H1 (cell line): ENCODE data around the gene RRBP1. TPM values are rescaled to one million over a fixed set of nuclear protein-coding genes. Genes with fewer than 3 reads are reported as not detected.

Experiments used
- CTCF ChIP-seq, 3 experiments: IDR thresholded peaks; 1 replicate in 2 of 3; 2 replicates in 1 of 3; pipeline versions ENCODE4 v1.5.1 to v1.6.1; 2011; ENCODE audit warnings: low read length in 3 of 3, mild to moderate bottlenecking in 3 of 3, inconsistent platforms in 2 of 3, low read depth in 1 of 3, moderate library complexity in 1 of 3; ENCODE audit not compliant: insufficient read depth in 1 of 3; ENCODE audit errors: control extremely low read depth in 1 of 3
- polyA plus RNA-seq, 7 experiments: library from polyadenylated mRNA; depleted of rRNA in 3 of 7; stranded (reverse) in 5 of 7; unstranded in 2 of 7; fragments of >200 nt in 5 of 7; fragments of 200-250 nt in 2 of 7; gene quantifications; 1 replicate in 5 of 7; 2 replicates in 1 of 7; 4 replicates in 1 of 7; pipeline versions ENCODE4 v1.2.1 to v1.2.3, GENCODE V29; 2011 to 2013; ENCODE audit warnings: missing spikeins in 2 of 7, mixed read lengths in 2 of 7
- total RNA-seq: library from RNA; stranded (reverse); fragmentation: NEBNext Ultra II Directional; extraction: Animal tissue kit (Norgen Biotek cat#: 25700); gene quantifications from 2 replicates; pipeline ENCODE4 v1.2.1, GENCODE V29; 2021

RRBP1 gene
- total and polyA plus RNA-seq, 2 of the 8 experiments (the other 6 are each of a cell fraction or from before 2014, with no cell fraction given) = 15.9 to 157 TPM

- TF ChIP-seq CTCF (IDR thresholded peaks at IDR 0.05; ENCODE audit: control extremely low read depth in 1 of 3, insufficient read depth in 1 of 3, low read depth in 1 of 3, low read length in 3 of 3) = no peak
Measured at GRCh38 chr20:17690144-17690543, 8.1 kb upstream of the RRBP1 start (continued).
